GM12878 (cell line): Measurements from ENCODE around the gene PCK2.

ENCODE experiments used
- CBX5 ChIP-seq: sonication (generic); IDR thresholded peaks from 2 replicates; pipeline ENCODE4 v1.6.1; 2016; ENCODE audit warnings: low read depth, moderate library complexity, mild to moderate bottlenecking, inconsistent platforms
- CTCF ChIP-seq, 3 experiments: IDR thresholded peaks in 2 of 3; conservative IDR thresholded peaks in 1 of 3; 2 replicates each; pipeline ENCODE4 v1.5.1; 2011; ENCODE audit warnings: low read depth in 3 of 3, low read length in 3 of 3, mild to moderate bottlenecking in 3 of 3, control low read depth in 2 of 3, moderate library complexity in 2 of 3, inconsistent platforms in 1 of 3, mixed read lengths in 1 of 3; ENCODE audit not compliant: control insufficient read depth in 2 of 3, insufficient read depth in 1 of 3; ENCODE audit errors: extremely low read depth in 1 of 3
- E4F1 ChIP-seq: fragments of 450-650 bp; IDR thresholded peaks from 2 replicates; pipeline ENCODE4 v1.6.1; 2018; ENCODE audit warnings: borderline replicate concordance, mild to moderate bottlenecking; ENCODE audit not compliant: partially characterized antibody
- ELK1 ChIP-seq: IDR thresholded peaks from 2 replicates; pipeline ENCODE4 v1.6.1; 2012; ENCODE audit warnings: low read depth, low read length, improper control_type of control experiment
- EP300 ChIP-seq, 2 experiments: fragments of 150-350 bp in 1 of 2; IDR thresholded peaks; 2 replicates each; pipeline ENCODE4 v1.6.1; 2011 to 2012; ENCODE audit warnings: low read depth in 2 of 2, low read length in 2 of 2, borderline replicate concordance in 1 of 2, improper control_type of control experiment in 1 of 2, inconsistent platforms in 1 of 2; ENCODE audit not compliant: control insufficient read depth in 1 of 2
- NRF1 ChIP-seq: conservative IDR thresholded peaks from 2 replicates; pipeline ENCODE4 v1.6.1; 2011; ENCODE audit warnings: mild to moderate bottlenecking, low read depth, low read length, improper control_type of control experiment
- PAX5 ChIP-seq: IDR thresholded peaks from 2 replicates; pipeline ENCODE4 v1.6.1; 2011; ENCODE audit warnings: low read depth, low read length, borderline replicate concordance
- POLR2AphosphoS5 ChIP-seq: IDR thresholded peaks from 2 replicates; pipeline ENCODE4 v1.6.1; 2011; ENCODE audit warnings: mild to moderate bottlenecking, low read length, inconsistent platforms

- TF ChIP-seq E4F1: no peak
- no peak for TF ChIP-seq CTCF (IDR thresholded peaks at IDR 0.05 in 2 of 3, conservative IDR thresholded peaks at IDR 0.05 in 1 of 3; ENCODE audit: control insufficient read depth in 2 of 3, extremely low read depth in 1 of 3, insufficient read depth in 1 of 3, low read depth in 3 of 3, low read length in 3 of 3)
- TF ChIP-seq POLR2AphosphoS5: no peak
- TF ChIP-seq CBX5: no peak
- no peak for TF ChIP-seq EP300 (IDR thresholded peaks at IDR 0.05; ENCODE audit: borderline replicate concordance in 1 of 2, control insufficient read depth in 1 of 2, low read depth in 2 of 2, low read length in 2 of 2)
- TF ChIP-seq ELK1: no peak
- no peak for TF ChIP-seq PAX5
- TF ChIP-seq NRF1: no peak
These were observed 4.2 kb upstream of the PCK2 start for GRCh38 chr14:24089890-24090289.
